22Rv1 (cell line): ENCODE measurements around the gene AFF2.

Source experiments
- H3K27ac ChIP-seq: fragments of 450-650 bp; 2 replicates; pipeline ENCODE4 v1.5.1; 2017
- ZFX ChIP-seq: fragments of 450-650 bp; IDR thresholded peaks from 2 replicates; pipeline ENCODE4 v1.6.1; 2017; ENCODE audit warnings: antibody characterized with exemption, borderline replicate concordance
- TF ChIP-seq, protein P1 (sequence below): fragments of 450-650 bp; IDR thresholded peaks from 2 replicates; pipeline ENCODE4 v1.5.1; 2017; ENCODE audit warnings: mild to moderate bottlenecking

The AFF2 gene

DNA sequence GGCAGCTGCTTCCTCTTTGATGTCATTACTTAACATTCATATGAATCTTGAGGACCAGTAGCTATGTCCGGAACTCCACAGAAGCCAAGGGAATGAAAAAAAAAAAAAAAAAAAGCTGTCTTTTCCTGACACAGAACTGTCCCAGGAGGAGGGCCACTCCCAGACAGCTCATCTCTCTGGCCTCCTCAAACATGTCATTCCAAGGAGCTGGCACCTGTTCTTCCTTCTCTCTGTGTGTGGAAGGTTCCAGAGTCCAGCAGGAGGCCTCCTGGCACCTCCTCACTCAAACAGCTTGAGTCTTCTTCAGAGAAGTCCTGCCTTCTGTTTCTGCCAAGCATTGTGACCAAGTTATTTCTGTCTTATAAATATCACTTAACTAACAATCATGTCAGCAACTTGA is 458.5 kb downstream of the AFF2 start:
- H3K27ac ChIP-seq: no peak overlapping the region
- TF ChIP-seq ZFX: no peak
- TF ChIP-seq, protein P1, sequence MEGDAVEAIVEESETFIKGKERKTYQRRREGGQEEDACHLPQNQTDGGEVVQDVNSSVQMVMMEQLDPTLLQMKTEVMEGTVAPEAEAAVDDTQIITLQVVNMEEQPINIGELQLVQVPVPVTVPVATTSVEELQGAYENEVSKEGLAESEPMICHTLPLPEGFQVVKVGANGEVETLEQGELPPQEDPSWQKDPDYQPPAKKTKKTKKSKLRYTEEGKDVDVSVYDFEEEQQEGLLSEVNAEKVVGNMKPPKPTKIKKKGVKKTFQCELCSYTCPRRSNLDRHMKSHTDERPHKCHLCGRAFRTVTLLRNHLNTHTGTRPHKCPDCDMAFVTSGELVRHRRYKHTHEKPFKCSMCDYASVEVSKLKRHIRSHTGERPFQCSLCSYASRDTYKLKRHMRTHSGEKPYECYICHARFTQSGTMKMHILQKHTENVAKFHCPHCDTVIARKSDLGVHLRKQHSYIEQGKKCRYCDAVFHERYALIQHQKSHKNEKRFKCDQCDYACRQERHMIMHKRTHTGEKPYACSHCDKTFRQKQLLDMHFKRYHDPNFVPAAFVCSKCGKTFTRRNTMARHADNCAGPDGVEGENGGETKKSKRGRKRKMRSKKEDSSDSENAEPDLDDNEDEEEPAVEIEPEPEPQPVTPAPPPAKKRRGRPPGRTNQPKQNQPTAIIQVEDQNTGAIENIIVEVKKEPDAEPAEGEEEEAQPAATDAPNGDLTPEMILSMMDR: no peak

DNA sequence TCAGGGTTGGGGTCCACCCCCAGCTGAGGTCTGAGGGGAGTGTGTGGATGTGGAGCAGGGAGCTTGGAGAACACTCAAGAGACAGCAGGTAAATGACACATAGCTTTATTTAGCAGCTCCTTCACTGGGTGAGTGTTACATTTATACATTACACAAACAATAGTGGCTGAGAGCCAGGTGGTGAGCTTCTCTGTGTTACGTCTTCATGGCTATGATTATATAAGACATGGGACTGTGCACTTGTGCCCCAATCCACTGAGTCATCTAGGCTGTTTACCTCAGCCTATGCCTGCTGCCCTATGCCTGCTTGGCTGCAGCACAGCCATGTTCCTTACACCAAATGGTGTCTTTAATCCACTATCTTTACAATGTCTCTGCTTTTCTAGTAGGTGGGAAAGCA is 459.6 kb downstream of the AFF2 start:
- TF ChIP-seq, protein P1: no peak
- TF ChIP-seq ZFX: no peak
- H3K27ac ChIP-seq: no peak overlapping the region

DNA sequence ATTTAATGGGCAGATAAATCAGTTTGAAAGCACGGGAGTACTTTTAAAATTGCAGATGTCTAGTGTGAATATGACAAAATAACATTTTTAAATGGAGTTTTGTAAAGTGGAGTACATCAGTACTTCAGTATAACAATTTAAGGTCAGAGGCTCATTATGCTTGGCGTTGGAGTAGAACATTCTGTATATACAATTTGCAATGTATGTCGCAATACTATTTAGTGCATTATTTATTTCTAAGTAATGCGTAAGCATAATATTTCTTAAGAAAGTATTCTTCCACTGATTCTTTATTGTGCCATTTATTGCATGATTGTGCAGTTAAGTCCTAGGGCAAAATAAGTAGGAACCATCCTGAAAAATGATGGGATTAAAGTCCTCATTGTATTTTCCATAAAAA is 461.6 kb downstream of the AFF2 start:
- TF ChIP-seq, protein P1: no peak
- TF ChIP-seq ZFX: no peak

DNA sequence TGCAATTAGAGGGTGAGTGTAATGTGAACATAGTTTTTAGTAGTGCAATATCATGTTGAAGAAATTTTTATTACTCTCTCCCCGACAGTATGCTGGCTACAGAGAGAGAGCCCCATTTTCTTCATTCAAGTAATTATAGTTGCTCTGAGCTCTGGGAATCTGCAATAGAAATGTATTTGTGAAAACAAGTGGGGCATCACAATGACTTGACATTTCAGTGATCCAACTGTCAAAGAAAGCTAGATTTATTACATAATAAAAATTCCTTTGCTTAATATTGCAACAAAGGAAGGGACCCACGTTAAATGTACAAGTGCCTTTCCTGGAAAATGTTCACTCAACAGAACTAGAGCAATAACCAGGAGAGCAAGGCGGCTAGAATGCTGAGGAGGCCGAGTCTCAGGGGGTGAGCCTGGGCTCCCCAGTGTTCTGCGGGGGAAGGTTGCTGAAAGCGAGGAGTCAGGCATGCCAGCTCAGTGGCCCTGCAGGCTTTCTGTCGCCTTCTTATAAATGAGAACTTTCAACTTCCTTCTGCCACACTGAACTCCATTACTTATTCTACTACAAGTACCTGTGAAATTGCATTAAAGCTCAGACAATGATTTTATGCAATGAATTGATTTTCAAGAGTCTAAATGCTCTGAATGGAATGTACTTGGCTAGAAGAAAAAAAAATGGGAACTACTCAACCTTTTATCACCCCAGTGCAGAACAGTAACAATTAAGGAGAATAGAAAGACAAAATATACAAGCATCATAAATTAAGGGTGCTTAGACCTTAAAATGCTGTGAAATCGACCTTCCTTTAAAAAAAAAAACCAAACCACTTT is 476.4 kb downstream of the AFF2 start:
- H3K27ac ChIP-seq: no peak overlapping the region
- TF ChIP-seq, protein P1: no peak
- no peak for TF ChIP-seq ZFX

More for the DNA sequence above, 461.6 kb downstream of the AFF2 start:
- no peak overlapping the region for H3K27ac ChIP-seq

- no peak for TF ChIP-seq ZFX
- TF ChIP-seq, protein P1: no peak
- H3K27ac ChIP-seq: no peak overlapping the region
Measured at GRCh38 chrX:148979786-148980185, 479.4 kb downstream of the AFF2 start.

GRCh38 chrX:148984238-148984637 is 483.8 kb downstream of the AFF2 start:
- no peak overlapping the region for H3K27ac ChIP-seq
- no peak for TF ChIP-seq ZFX
- TF ChIP-seq, protein P1: no peak

DNA sequence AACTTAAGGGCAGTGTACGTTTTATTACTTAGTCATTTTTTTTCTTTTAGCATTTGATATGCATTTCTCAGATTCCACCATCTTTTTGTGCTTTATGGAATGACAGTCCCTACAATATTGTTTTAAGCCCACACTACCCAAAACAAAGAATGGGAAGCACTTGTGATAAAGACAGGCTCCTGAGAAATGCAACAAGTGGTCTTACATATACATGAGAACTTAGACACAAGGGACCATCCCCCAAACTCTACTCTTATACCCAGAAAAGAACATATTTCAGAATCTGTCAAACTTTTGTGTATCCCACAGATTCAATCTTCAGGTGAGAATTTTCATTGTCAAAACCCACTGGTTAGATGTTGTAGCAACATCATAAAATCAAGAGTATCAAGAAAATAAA is 491.1 kb downstream of the AFF2 start:
- TF ChIP-seq ZFX: no peak
- TF ChIP-seq, protein P1: no peak
- no peak overlapping the region for H3K27ac ChIP-seq
